ENCODE results near the gene STRA6.

DNA sequence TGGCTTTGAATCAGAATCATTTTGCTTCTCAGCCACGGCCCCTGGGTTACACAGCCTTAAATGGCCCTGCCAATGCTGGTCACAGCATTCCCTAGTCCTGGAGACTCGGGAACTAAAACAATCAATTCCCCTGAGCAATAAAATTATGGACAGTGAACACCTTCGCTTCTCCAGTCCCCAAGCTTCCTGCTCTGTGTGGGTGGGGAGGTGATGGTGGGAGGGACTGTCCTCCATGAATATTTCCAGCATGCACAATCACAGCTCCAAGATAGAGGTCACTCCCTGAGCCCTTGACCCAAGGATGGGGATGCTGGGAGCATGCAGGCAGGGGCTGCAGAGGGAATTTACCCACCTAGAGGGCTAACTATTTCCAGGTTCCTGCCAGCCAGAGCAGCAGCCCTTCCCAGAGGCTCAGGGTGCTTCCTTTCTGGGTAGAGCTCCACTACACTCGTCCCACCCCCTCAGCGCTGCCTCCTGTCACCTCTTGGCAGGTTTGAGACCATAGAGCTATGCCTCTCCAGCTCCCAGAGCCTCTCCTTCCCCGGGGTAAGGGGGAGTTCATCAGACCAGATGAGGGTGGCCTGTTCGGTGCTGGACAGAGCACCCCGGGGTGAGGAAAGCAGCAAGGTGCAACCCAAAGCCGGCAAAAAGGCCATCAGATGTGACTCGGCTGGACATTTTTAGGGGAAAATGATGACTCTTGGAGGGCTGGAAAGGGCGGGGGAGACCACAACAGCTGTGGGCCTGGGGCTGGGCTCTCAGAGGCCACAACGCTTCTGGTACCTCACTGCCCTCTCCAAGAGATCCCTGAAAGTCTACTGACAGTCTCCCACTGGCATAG is 19.0 kb upstream of the STRA6 start:
- TF ChIP-seq, protein P1, sequence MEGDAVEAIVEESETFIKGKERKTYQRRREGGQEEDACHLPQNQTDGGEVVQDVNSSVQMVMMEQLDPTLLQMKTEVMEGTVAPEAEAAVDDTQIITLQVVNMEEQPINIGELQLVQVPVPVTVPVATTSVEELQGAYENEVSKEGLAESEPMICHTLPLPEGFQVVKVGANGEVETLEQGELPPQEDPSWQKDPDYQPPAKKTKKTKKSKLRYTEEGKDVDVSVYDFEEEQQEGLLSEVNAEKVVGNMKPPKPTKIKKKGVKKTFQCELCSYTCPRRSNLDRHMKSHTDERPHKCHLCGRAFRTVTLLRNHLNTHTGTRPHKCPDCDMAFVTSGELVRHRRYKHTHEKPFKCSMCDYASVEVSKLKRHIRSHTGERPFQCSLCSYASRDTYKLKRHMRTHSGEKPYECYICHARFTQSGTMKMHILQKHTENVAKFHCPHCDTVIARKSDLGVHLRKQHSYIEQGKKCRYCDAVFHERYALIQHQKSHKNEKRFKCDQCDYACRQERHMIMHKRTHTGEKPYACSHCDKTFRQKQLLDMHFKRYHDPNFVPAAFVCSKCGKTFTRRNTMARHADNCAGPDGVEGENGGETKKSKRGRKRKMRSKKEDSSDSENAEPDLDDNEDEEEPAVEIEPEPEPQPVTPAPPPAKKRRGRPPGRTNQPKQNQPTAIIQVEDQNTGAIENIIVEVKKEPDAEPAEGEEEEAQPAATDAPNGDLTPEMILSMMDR (IDR thresholded peaks at IDR 0.05), result no peak
- no peak for TF ChIP-seq POLR2A (IDR thresholded peaks at IDR 0.05)
- TF ChIP-seq POLR2AphosphoS5 (IDR thresholded peaks at IDR 0.05), result no peak
